DMS114 treated with DMSO at 0.1 percent for 48 hours (cell line): ENCODE measurements around the gene RGS7BP.

Experiments used
- DNase-seq: peaks from one replicate; lab custom pipeline; 2025; ENCODE audit not compliant: unreplicated experiment; lab: John Stamatoyannopoulos, UW

The RGS7BP gene

DNA sequence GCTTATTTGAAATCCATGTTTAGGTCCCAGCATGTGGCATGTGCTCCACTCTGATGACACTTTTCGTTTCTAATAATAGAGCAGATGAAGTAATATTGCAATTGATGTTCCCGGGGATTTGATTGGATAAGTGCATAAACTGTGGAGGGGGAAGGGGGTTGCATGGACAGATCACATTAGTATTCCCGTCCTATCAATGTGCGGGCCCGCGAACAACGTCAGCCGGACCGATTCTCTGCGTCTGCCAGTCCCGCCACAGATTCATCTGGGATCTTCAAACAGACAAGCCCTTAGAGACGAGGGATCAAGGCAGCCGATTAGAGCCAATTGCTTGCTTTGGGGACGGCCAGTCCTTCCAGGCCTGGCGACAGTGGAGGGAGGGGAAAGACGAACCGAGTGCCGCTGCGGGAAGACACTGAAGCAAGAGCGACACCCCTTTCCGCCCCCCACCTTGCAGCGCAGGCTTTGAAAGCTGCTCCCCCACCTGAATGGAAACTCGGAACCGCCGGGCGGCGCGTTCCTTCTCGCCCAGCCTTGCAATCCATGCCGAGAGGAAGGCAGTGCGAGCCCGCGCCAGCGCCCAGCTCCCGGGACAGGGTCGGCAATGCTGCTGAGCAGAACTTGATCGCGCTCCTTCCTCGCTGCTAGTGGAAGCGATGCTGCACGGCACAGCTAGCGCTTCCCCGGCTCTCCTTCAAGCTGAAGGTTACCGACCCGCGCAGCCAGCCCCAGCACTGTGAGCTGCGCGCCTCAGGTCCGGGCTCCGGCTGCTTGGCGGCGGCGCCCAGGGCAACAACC lies at the start of gene RGS7BP:
Gene RGS7BP (plus strand): TSS at position 247 of the 798 bp plus-strand sequence. CDS start 610 bp downstream, outside the sequence.
- no peak for DNase-seq

GRCh38 chr5:64457846-64458245 lies 48.0 kb upstream of the RGS7BP start:
- no peak for DNase-seq

- no peak for DNase-seq
Observed at GRCh38 chr5:64458948-64459347, 46.9 kb upstream of the RGS7BP start.

DNA sequence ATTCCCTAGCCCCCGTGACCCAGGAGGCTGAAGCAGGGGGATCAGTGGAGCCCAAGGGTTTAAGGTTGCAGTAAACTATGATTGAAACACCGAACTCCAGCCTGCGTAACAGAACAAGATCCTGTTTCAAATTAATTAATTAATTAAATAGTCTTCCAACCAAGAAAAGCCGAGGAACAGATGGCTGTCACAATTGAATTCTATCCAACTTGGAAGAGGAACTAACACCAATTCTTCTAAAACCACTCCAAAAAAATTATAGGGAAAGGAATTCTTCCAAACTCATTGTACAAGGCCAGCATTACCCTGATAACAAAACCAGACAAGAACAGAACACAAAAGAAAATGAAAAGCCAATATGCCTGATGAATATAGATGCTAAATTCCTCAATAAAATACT lies 43.4 kb upstream of the RGS7BP start:
- DNase-seq, result no peak

GRCh38 chr5:64486163-64486562 lies 19.7 kb upstream of the RGS7BP start:
- no peak for DNase-seq

GRCh38 chr5:64487283-64487682 lies 18.5 kb upstream of the RGS7BP start:
- DNase-seq, result no peak

DNA sequence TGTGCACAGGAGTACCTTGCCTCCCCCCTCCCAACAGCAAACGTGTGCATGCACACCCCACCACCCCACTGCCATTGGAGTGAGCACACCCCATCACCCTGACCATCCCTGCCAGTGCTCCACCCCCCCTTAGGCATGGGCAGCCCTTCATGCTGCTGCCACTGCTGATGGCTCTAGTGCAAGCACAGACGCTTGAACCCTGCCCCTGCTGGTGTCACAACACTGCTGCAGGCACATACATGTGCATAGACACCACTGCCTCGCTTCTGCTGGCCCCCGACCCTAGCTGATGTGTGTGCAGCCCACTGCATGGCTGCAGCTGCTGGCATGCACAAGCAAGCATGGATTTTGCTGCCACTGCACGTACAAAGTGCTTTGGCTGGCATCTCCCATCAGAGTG lies 16.0 kb upstream of the RGS7BP start:
- no peak for DNase-seq

DNA sequence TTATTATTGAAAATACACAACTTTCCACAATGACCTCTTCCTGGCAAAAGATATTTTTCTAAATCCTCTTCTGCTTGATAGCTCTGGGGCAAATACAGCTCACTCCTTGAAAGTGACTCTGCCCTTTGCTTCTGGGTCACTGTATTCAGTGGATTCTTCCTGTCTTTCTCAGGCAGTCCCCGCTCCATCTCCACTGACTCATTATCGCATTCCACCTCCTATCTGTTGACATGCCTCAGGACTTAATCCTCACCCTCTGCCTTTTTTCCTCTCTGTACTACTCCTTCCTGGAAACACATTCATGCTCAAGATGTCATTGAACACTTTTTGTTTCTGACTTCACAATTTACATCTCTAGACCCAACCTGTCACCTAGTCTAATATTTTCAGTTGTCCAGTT lies 8.4 kb upstream of the RGS7BP start:
- DNase-seq, result no peak

DNA sequence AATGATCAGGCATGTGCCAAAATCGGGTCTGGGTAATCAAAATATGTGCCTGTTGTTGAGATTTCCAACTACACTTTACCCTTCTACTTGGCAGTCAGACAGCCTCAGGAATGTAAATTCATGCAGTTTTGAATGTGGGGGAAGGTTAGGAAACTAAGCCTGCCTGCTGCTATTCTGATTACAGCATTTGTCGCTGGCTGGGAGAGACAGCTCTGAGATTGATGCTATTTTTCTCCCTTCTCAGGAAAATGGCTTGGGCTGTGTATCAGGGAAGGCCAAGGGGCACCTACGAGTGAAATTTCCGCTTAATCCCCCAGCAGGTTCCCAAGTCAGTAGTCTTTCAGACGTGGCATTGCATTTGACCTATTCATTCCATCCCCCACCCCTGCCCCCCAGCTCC lies 3.6 kb upstream of the RGS7BP start:
- no peak for DNase-seq

DNA sequence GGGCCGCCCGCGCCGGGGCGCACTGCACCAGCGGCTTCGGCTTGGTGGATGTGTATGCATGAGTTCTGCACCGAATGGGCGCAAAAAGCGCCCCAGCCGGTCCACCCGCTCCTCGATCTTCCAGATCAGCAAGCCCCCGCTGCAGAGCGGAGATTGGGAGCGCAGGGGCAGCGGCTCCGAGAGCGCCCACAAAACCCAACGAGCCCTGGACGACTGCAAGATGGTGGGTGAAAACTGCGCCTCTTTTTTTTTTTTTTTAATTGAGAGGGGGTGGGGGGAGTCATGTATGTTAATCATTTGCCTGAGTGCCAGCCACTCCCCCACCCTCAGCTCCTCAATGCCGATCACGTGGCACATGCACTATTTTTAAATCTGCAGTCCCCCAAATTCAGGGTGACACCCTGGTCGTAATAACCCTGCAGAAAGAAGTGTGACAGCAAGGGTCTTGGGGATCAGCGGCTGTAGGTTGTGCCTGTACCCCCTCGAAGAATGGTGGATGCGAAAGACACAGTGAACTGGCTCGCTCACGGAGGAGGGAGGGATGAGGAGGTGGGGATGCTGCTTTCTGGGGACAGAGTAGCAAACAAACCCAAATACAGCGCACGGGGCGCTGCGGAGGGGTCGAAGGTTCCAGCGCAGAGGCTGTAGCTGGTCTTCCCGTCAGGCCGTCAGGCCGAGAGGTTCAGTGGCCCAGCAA lies 900 bp downstream of the RGS7BP start:
- DNase-seq, result no peak

GRCh38 chr5:64507264-64507605 lies 1.4 kb downstream of the RGS7BP start:
- DNase-seq, result no peak

- DNase-seq, result no peak
Observed at GRCh38 chr5:64509828-64510227, 4.0 kb downstream of the RGS7BP start.

- DNase-seq, result no peak
Observed at GRCh38 chr5:64513492-64513891, 7.7 kb downstream of the RGS7BP start.

DNA sequence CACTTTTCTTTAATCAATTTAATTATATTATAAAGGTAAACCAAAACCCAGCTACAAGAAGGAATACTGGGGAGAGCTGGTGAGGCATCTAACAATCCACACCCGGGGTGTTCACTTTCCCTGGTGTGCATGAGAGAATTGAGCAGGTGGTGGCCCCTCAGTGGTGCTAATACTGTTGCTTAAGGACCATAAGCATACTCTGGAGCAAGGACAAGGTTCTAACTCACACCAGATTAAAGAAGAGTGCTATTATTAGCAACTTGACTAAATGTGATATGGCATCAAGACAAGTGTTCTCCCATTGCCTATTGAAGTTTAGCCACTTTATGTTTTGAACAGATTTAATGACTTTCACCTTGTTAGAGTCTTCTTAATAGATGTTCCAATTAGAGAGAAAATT lies 8.8 kb downstream of the RGS7BP start:
- no peak for DNase-seq

DNA sequence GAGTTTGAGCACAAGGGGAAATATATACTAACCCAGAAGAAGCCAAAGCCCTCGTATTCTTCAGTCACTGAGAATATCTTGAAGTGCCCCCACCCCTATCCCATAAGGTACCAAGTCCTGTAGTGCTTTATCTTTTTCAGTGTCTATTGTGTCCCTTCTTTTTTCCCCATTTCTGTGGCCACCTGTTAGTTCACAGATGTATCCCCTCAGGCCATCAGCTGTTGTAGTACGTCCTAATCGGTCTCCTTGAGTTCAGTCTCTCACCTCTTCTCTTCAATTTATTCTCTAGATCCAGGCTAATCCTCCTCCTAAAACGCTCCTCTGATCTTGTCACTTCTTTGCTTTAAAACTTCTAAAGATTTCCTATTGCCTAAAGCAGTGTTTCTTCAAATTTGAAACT lies 10.4 kb downstream of the RGS7BP start:
- DNase-seq, result no peak

GRCh38 chr5:64518793-64519192 lies 13.0 kb downstream of the RGS7BP start:
- DNase-seq, result no peak

DNA sequence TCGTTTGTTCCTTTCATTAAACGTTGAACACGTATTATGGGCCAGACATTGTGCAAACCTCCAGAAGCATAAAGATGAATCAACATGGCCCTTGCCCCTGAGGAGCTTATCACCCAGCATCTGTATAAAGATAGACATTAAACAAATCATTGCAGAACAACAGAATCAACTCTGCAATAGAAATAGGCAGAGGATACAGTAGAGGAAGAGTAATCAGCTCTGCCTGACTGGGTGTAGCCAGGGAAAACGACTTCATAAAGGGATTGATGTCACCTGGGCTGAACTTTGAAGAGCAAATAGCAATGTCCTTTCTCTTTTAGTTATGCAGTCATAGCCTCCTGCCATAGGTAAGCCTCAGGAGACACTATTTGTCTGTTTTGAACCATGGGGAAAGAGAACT lies 13.4 kb downstream of the RGS7BP start:
- DNase-seq, result no peak

DNA sequence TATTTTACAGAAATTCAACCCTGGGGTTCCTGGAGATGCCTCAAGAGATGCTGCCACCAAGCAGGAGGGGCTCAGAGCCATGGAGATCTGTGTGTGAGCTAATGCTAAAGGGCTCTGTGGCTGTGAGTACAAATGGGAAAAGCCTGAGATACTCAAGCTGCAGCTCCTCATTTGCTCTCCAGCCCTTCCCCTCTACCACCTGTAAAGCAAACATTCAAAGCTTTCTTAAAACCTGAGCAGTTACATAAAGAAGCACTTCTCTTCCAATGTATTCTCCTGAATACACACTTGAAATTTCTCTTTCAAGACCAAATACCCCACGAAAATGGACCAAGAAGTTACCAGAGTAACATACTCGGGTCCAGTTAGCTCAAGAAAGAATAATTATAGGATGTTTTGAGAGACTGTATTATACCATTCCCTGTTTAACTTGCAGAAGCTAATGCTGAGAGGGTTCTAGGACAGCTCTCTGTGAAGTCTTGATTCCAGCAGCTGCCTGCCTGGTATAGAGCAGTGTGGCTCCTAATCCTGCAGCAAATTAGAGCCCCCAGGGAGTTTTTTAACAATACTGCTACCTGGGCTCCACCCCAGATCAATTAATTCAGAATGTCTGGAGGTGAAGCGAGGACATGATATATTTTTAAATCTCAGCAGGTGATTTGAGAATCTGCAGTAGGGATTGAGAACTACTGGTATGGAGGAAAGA lies 21.1 kb downstream of the RGS7BP start:
- no peak for DNase-seq

DNA sequence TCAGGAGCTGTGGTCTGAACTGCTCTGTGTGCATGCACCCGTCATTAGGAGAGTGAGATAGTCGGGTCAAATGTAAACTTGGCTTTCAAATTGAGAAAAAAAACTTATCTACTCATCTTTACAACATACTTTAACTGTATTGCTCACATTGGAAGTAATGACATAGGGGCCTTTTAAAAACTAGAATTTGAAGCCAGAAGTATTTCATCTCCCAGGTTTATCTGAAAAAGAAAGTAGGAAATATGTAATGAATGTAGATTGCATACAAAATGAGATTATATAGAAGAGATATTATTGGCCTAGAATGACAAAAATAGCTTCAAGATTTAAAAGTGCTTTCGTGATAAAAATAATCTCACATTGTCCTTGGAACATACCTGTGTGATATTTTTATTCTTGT lies 24.3 kb downstream of the RGS7BP start:
- no peak for DNase-seq

GRCh38 chr5:64532212-64532611 lies 26.4 kb downstream of the RGS7BP start:
- DNase-seq, result no peak

- no peak for DNase-seq
Observed at GRCh38 chr5:64532657-64533056, 26.8 kb downstream of the RGS7BP start.

- DNase-seq, result no peak
Observed at GRCh38 chr5:64534033-64534432, 28.2 kb downstream of the RGS7BP start.
